Measurements from ENCODE around the gene TPI1. TPM values are rescaled to one million over a fixed set of nuclear protein-coding genes. Genes with fewer than 3 reads are reported as not detected.
"Not testable (repeated sequence)": the region's sequence is repeated elsewhere in the genome, so short reads cannot be mapped to it uniquely, and the experiment has no call there.

The TPI1 gene
- total RNA-seq, 2 experiments from 2014 or later = 1,593 to 1,653 TPM

GRCh38 chr12:6866920-6867412, 365 bp upstream of the TPI1 start:
- Mint-ChIP-seq H3K9me3 (no peaks in the 10 kb centered on the region), H3K27me3 (no peaks in the 10 kb centered on the region), H3K27ac (peak overlapping the region; percentile 95), H3K4me1 (peaks cover 52% of the 10 kb centered on the region), H3K4me3 (peak overlapping the region; percentile 90), H3K36me3 (peaks cover 53% of the 10 kb centered on the region)
- DNase-seq = no peak

GRCh38 chr12:6868211-6869048, 1.1 kb downstream of the TPI1 start:
- Mint-ChIP-seq H3K4me3 (peak overlapping the region; percentile 90), H3K27me3 (no peaks in the 10 kb centered on the region), H3K4me1 (peaks cover 60% of the 10 kb centered on the region), H3K9me3 (no peaks in the 10 kb centered on the region), H3K36me3 (peaks cover 57% of the 10 kb centered on the region), H3K27ac (peak overlapping the region; percentile 95)
- no peak for DNase-seq

- H3K4me3 Mint-ChIP-seq = peak overlapping the region; percentile 90
- peak overlapping the region; percentile 95 for H3K27ac Mint-ChIP-seq
- H3K4me1 Mint-ChIP-seq = peaks cover 65% of the 10 kb centered on the region
- DNase-seq = peak; percentile 80
- H3K36me3 Mint-ChIP-seq = peaks cover 59% of the 10 kb centered on the region
- no peaks in the 10 kb centered on the region for H3K27me3 Mint-ChIP-seq
- no peaks in the 10 kb centered on the region for H3K9me3 Mint-ChIP-seq
These were observed 2.0 kb downstream of the TPI1 start for GRCh38 chr12:6869049-6870021.

- not testable (repeated sequence) for DNase-seq, H3K9me3 Mint-ChIP-seq, H3K27me3 Mint-ChIP-seq
- peaks cover 65% of the 10 kb centered on the region for H3K4me1 Mint-ChIP-seq
- peak overlapping the region; percentile 95 for H3K27ac Mint-ChIP-seq
- H3K36me3 Mint-ChIP-seq = peaks cover 56% of the 10 kb centered on the region
- H3K4me3 Mint-ChIP-seq = peak overlapping the region; percentile 90
These were observed 3.0 kb downstream of the TPI1 start for GRCh38 chr12:6870304-6870703.

GRCh38 chr12:6871052-6871957, 4.0 kb downstream of the TPI1 start:
- H3K9me3 Mint-ChIP-seq = no peaks in the 10 kb centered on the region
- H3K4me1 Mint-ChIP-seq = peaks cover 56% of the 10 kb centered on the region
- peaks cover 59% of the 10 kb centered on the region for H3K36me3 Mint-ChIP-seq
- peak overlapping the region; percentile 90 for H3K4me3 Mint-ChIP-seq
- DNase-seq = peak; percentile 56
- H3K27ac Mint-ChIP-seq = peak overlapping the region; percentile 95
- H3K27me3 Mint-ChIP-seq = no peaks in the 10 kb centered on the region

- Mint-ChIP-seq H3K9me3 (no peaks in the 10 kb centered on the region), H3K27ac (peak overlapping the region; percentile 95), H3K4me1 (peaks cover 48% of the 10 kb centered on the region), H3K36me3 (peaks cover 63% of the 10 kb centered on the region), H3K27me3 (no peaks in the 10 kb centered on the region), H3K4me3 (peak overlapping the region; percentile 90)
- DNase-seq = peak; percentile 89
These were observed 5.0 kb downstream of the TPI1 start for GRCh38 chr12:6872073-6873048.

- DNase-seq = peak; percentile 100
- no peaks in the 10 kb centered on the region for H3K9me3 Mint-ChIP-seq
- no peaks in the 10 kb centered on the region for H3K27me3 Mint-ChIP-seq
- H3K36me3 Mint-ChIP-seq = peaks cover 59% of the 10 kb centered on the region
- peak within 1 kb of the TSS; percentile 90 for H3K4me3 Mint-ChIP-seq
- peak within 1 kb of the TSS; percentile 95 for H3K27ac Mint-ChIP-seq
- peaks cover 48% of the 10 kb centered on the region for H3K4me1 Mint-ChIP-seq
These were observed 6.0 kb downstream of the TPI1 start, which contains the start of gene SPSB2 for GRCh38 chr12:6873094-6874014. Gene SPSB2 (minus strand): TSS chr12:6873303. CDS start chr12:6872901, 402 bp downstream.

GRCh38 chr12:6874015-6874368, 6.7 kb downstream of the TPI1 start:
- peak overlapping the region; percentile 90 for H3K4me3 Mint-ChIP-seq
- H3K4me1 Mint-ChIP-seq = peaks cover 42% of the 10 kb centered on the region
- H3K27ac Mint-ChIP-seq = peak overlapping the region; percentile 79
- H3K27me3 Mint-ChIP-seq, DNase-seq, H3K9me3 Mint-ChIP-seq: not testable (repeated sequence)
- H3K36me3 Mint-ChIP-seq = peaks cover 53% of the 10 kb centered on the region

GRCh38 chr12:6879824-6880223, 12.5 kb downstream of the TPI1 start:
- Mint-ChIP-seq H3K27ac (peak overlapping the region; percentile 42), H3K36me3 (peaks cover 17% of the 10 kb centered on the region)
- not testable (repeated sequence) for DNase-seq, H3K9me3 Mint-ChIP-seq, H3K4me1 Mint-ChIP-seq, H3K27me3 Mint-ChIP-seq, H3K4me3 Mint-ChIP-seq

- H3K36me3 Mint-ChIP-seq = peaks cover 5% of the 10 kb centered on the region
- H3K9me3 Mint-ChIP-seq = no peaks in the 10 kb centered on the region
- no peaks in the 10 kb centered on the region for H3K27me3 Mint-ChIP-seq
- H3K4me3 Mint-ChIP-seq = no peak overlapping the region
- H3K27ac Mint-ChIP-seq = no peak overlapping the region
- DNase-seq = no peak
- H3K4me1 Mint-ChIP-seq = no peaks in the 10 kb centered on the region
These were observed 15.9 kb downstream of the TPI1 start for GRCh38 chr12:6883252-6883651.

- H3K36me3 Mint-ChIP-seq = peaks cover 5% of the 10 kb centered on the region
- no peaks in the 10 kb centered on the region for H3K4me1 Mint-ChIP-seq
- no peak for DNase-seq
- H3K27ac Mint-ChIP-seq = no peak overlapping the region
- H3K4me3 Mint-ChIP-seq = no peak overlapping the region
- H3K9me3 Mint-ChIP-seq = no peaks in the 10 kb centered on the region
- no peaks in the 10 kb centered on the region for H3K27me3 Mint-ChIP-seq
These were observed 16.4 kb downstream of the TPI1 start for GRCh38 chr12:6883683-6884082.

- Mint-ChIP-seq H3K27me3 (no peaks in the 10 kb centered on the region), H3K27ac (no peak overlapping the region), H3K4me1 (no peaks in the 10 kb centered on the region), H3K9me3 (no peaks in the 10 kb centered on the region), H3K4me3 (no peak overlapping the region), H3K36me3 (peaks cover 5% of the 10 kb centered on the region)
- DNase-seq = no peak
These were observed 17.2 kb downstream of the TPI1 start for GRCh38 chr12:6884539-6884938.

Measured in activated naive CD8-positive, alpha-beta T cell treated with anti-CD3 and anti-CD28 coated beads for 36 hours (primary cell).